ENCODE measurements around the gene HSD17B1. TPM values are rescaled to one million over a fixed set of nuclear protein-coding genes. Genes with fewer than 3 reads are reported as not detected.

HSD17B1 gene
- total and polyA plus RNA-seq, 2 of the 4 experiments (the other 2 are of a cell fraction): 0.72 to 1.4 TPM

DNA sequence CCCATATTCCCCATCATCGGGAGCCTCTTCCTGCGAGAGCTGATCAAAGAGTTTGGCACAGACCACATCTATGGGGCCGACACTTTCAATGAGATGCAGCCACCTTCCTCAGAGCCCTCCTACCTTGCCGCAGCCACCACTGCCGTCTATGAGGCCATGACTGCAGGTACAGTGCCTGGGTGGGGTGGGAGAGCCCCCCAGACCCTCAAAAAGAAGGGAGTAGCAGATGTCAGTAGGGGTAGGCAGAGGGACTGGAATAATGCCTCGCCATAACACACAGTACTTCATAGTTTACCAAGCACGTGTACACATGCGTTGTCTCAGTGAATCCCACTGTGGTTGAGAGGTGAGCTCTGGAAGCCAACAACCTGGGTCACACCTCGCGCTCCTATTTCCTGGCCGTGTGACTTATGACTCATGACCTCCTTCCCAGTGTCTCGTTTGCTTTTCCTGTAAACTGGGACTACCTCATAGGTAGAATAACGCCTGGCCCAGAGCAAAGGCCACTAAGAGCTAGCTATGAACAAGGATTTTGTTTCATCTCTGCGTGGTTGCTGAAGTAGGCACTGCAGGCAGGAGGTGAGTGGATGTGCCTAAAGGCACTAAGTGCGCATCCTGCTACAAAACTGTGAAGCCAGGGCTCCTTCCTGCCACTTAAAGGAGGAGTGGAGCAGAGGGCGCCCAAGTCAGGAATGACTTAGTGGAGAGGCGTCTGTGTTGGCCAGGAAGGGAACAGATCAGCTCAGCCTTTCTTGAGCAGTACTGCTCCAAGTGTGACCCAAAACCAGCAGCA, 11.5 kb upstream of the HSD17B1 start:
- H3K23ac ChIP-seq (ENCODE audit: low read depth, low read length): no peak overlapping the region
- no peak overlapping the region for H3K56ac ChIP-seq (ENCODE audit: extremely low read depth, insufficient read depth, low read length)
- no peak overlapping the region for H4K5ac ChIP-seq (ENCODE audit: low read depth, low read length)
- H3K4me1 ChIP-seq (ENCODE audit: control insufficient read depth, insufficient read depth, low read length): peaks cover 7% of the 10 kb centered on the region
- no peaks in the 10 kb centered on the region for H3K9me3 ChIP-seq (ENCODE audit: control insufficient read depth, insufficient read depth, low read length)
- H3K79me1 ChIP-seq (ENCODE audit: low read depth in 1 of 2, low read length in 2 of 2): peaks cover 15 to 29% of the 10 kb centered on the region in 2 experiments
- H3K27me3 ChIP-seq (ENCODE audit: control insufficient read depth, insufficient read depth, low read length): no peaks in the 10 kb centered on the region
- H2BK20ac ChIP-seq (ENCODE audit: low read depth, low read length): no peak overlapping the region
- H3K27ac ChIP-seq (ENCODE audit: insufficient read depth, low read length): no peak overlapping the region
- no peak for ATAC-seq (ENCODE audit: low read depth)
- no peak overlapping the region for H2BK120ac ChIP-seq (ENCODE audit: low read depth, low read length)
- no peak overlapping the region for H3K4me2 ChIP-seq (ENCODE audit: low read depth, low read length)
- H3K18ac ChIP-seq (ENCODE audit: low read depth, low read length): no peak overlapping the region
- intact Hi-C loops (cut with micrococcal nuclease): no loop called here
- WGBS, 2 experiments (ENCODE audit: extremely low coverage in 2 of 2, insufficient read length in 1 of 2): 80% methylated on average over 5 of the region's 17 CpGs; no CpG with 5 or more reads in 1 of the 2 experiments
- no peak overlapping the region for H2BK15ac ChIP-seq (ENCODE audit: low read depth, low read length)
- no peak overlapping the region for H2AK9ac ChIP-seq (replicated peaks; ENCODE audit: low read depth, low read length, poor library complexity)
- CTCF ChIA-PET: interaction anchor here (0.6 to 0.7 kb wide), 2 partner anchors 10 to 106 kb away, joined by 3 read pairs; no protein-coding TSS in a partner anchor
- BruUV-seq (replicated peaks): no TSS peak
- no peak overlapping the region for H3K14ac ChIP-seq (replicated peaks; ENCODE audit: low read depth, low read length)
- H3K9me1 ChIP-seq (ENCODE audit: insufficient read depth, low read length): peaks cover 22% of the 10 kb centered on the region
- H2AK5ac ChIP-seq (ENCODE audit: low read depth, low read length): no peak overlapping the region
- no peak for TF ChIP-seq MAZ (IDR thresholded peaks at IDR 0.05; ENCODE audit: borderline replicate concordance, low read depth, low read length)
- no peak for TF ChIP-seq CHD1 (IDR thresholded peaks at IDR 0.05; ENCODE audit: low read depth, low read length)
- TF ChIP-seq MAFK (IDR thresholded peaks at IDR 0.05; ENCODE audit: low read depth, low read length): no peak
- TF ChIP-seq MXI1 (IDR thresholded peaks at IDR 0.05; ENCODE audit: borderline replicate concordance, low read depth, low read length): no peak
- TF ChIP-seq, protein P1, sequence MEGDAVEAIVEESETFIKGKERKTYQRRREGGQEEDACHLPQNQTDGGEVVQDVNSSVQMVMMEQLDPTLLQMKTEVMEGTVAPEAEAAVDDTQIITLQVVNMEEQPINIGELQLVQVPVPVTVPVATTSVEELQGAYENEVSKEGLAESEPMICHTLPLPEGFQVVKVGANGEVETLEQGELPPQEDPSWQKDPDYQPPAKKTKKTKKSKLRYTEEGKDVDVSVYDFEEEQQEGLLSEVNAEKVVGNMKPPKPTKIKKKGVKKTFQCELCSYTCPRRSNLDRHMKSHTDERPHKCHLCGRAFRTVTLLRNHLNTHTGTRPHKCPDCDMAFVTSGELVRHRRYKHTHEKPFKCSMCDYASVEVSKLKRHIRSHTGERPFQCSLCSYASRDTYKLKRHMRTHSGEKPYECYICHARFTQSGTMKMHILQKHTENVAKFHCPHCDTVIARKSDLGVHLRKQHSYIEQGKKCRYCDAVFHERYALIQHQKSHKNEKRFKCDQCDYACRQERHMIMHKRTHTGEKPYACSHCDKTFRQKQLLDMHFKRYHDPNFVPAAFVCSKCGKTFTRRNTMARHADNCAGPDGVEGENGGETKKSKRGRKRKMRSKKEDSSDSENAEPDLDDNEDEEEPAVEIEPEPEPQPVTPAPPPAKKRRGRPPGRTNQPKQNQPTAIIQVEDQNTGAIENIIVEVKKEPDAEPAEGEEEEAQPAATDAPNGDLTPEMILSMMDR (conservative IDR thresholded peaks at IDR 0.05; ENCODE audit: low read depth, low read length): no peak
- no peak for TF ChIP-seq RCOR1 (IDR thresholded peaks at IDR 0.05; ENCODE audit: insufficient replicate concordance, low read length)
- no peak for TF ChIP-seq SMC3 (IDR thresholded peaks at IDR 0.05; ENCODE audit: low read depth, low read length)
- TF ChIP-seq FOS (IDR thresholded peaks at IDR 0.05; ENCODE audit: low read depth, low read length): no peak
- no peak for TF ChIP-seq NFE2L2 (IDR thresholded peaks at IDR 0.05; ENCODE audit: low read depth, low read length)
- TF ChIP-seq POLR2A (IDR thresholded peaks at IDR 0.05; ENCODE audit: low read depth, low read length): no peak
- TF ChIP-seq RAD21 (IDR thresholded peaks at IDR 0.05; ENCODE audit: low read length): no peak
- TF ChIP-seq CEBPB (IDR thresholded peaks at IDR 0.05; ENCODE audit: low read depth, low read length): no peak
- no peak for TF ChIP-seq BHLHE40 (IDR thresholded peaks at IDR 0.05; ENCODE audit: low read depth, low read length)
- H3K4me3 ChIP-seq (ENCODE audit: insufficient read depth, low read depth, low read length): no peak overlapping the region
- no peak for DNase-seq
- H4K91ac ChIP-seq (ENCODE audit: insufficient read depth, low read depth, low read length): no peak overlapping the region
- no peak overlapping the region for H2BK5ac ChIP-seq (ENCODE audit: low read depth, low read length, poor library complexity, severe bottlenecking)
- H4K20me1 ChIP-seq (ENCODE audit: insufficient read depth, low read length): peaks cover 9% of the 10 kb centered on the region; the same call in 1 of the 2 replicates
- peak overlapping the region; percentile 27 for H2AFZ ChIP-seq (replicated peaks; ENCODE audit: low read length, poor library complexity)
- dilution Hi-C loops (cut with HindIII; ENCODE audit: low sequenced_read_pairs, unreplicated experiment): no loop called here
- H3K36me3 ChIP-seq (ENCODE audit: control insufficient read depth, insufficient read depth, low read length): peaks cover 48% of the 10 kb centered on the region
- no peak overlapping the region for H3K9ac ChIP-seq (ENCODE audit: low read depth, low read length)
- H3K4ac ChIP-seq (ENCODE audit: low read depth, low read length): no peak overlapping the region
- H4K8ac ChIP-seq (ENCODE audit: low read depth in 2 of 2, low read length in 2 of 2): no peak overlapping the region
- POLR2A ChIA-PET (ENCODE audit: unreplicated experiment): no interaction called here
- in situ Hi-C loops (cut with MboI; ENCODE audit: low sequenced_read_pairs): no loop called here

Data from IMR-90 (cell line).